ENCODE measurements around the gene ACTL7B. TPM values are rescaled to one million over a fixed set of nuclear protein-coding genes. Genes with fewer than 3 reads are reported as not detected.
"Not testable (repeated sequence)": the region's sequence is repeated elsewhere in the genome, so short reads cannot be mapped to it uniquely, and the experiment has no call there.

ACTL7B gene
- total and polyA plus RNA-seq, 2 experiments from 2014 or later, result not detected

GRCh38 chr9:108894225-108894997 is 38.6 kb upstream of the ACTL7B start:
- Histone ChIP-seq H3K4me3 (no peak overlapping the region), H3K36me3 (replicated peaks; ENCODE audit: insufficient read depth, low read depth) (no peaks in the 10 kb centered on the region), H3K79me2 (no peaks in the 10 kb centered on the region), H3K9me2 (replicated peaks; ENCODE audit: insufficient read depth) (no peaks in the 10 kb centered on the region), H4K20me1 (ENCODE audit: insufficient read depth, poor library complexity, severe bottlenecking) (no peaks in the 10 kb centered on the region), H3K9me3 (ENCODE audit: low read depth) (no peaks in the 10 kb centered on the region), H2AFZ (no peak overlapping the region), H3K4me1 (ENCODE audit: insufficient read depth) (peaks cover under 1% of the 10 kb centered on the region), H3K4me2 (peak overlapping the region; percentile 38), H3K27ac (no peak overlapping the region), H3K27me3 (no peaks in the 10 kb centered on the region)
- TF ChIP-seq EZH2phosphoT487 (IDR thresholded peaks at IDR 0.05; ENCODE audit: low read depth, severe bottlenecking, unreplicated experiment), result no peak
- TF ChIP-seq CTCF (IDR thresholded peaks at IDR 0.05; ENCODE audit: poor library complexity), result no peak
- no peak for TF ChIP-seq EZH2 (IDR thresholded peaks at IDR 0.05; ENCODE audit: borderline replicate concordance)
- WGBS (ENCODE audit: low lambda C conversion rate, missing lambda C conversion rate), result 63% methylated on average over 4 of the region's 4 CpGs
- DNase-seq (ENCODE audit: low spot score), result no peak

GRCh38 chr9:108889649-108890067 is 33.9 kb upstream of the ACTL7B start:
- 75% methylated on average over 4 of the region's 4 CpGs for WGBS (ENCODE audit: low lambda C conversion rate, missing lambda C conversion rate)
- Histone ChIP-seq H3K79me2 (no peaks in the 10 kb centered on the region), H3K9me2 (replicated peaks; ENCODE audit: insufficient read depth) (no peaks in the 10 kb centered on the region), H3K4me2 (no peak overlapping the region), H3K27me3 (no peaks in the 10 kb centered on the region), H3K36me3 (replicated peaks; ENCODE audit: insufficient read depth, low read depth) (no peaks in the 10 kb centered on the region), H2AFZ (no peak overlapping the region), H3K4me3 (no peak overlapping the region), H3K4me1 (ENCODE audit: insufficient read depth) (peaks cover 22% of the 10 kb centered on the region), H4K20me1 (ENCODE audit: insufficient read depth, poor library complexity, severe bottlenecking) (no peaks in the 10 kb centered on the region), H3K9me3 (ENCODE audit: low read depth) (no peaks in the 10 kb centered on the region), H3K27ac (peak overlapping the region; percentile 0)
- TF ChIP-seq CTCF (IDR thresholded peaks at IDR 0.05; ENCODE audit: poor library complexity), result peak; percentile 39
- TF ChIP-seq EZH2phosphoT487 (IDR thresholded peaks at IDR 0.05; ENCODE audit: low read depth, severe bottlenecking, unreplicated experiment), result no peak
- peak; percentile 31 for DNase-seq (ENCODE audit: low spot score)

GRCh38 chr9:108886594-108887271 is 30.9 kb upstream of the ACTL7B start:
- H3K4me3 ChIP-seq; H3K4me2 ChIP-seq; H3K27me3 ChIP-seq; H2AFZ ChIP-seq; H3K79me2 ChIP-seq; H4K20me1 ChIP-seq (ENCODE audit: insufficient read depth, poor library complexity, severe bottlenecking); H3K9me3 ChIP-seq (ENCODE audit: low read depth); H3K9me2 ChIP-seq (replicated peaks; ENCODE audit: insufficient read depth); H3K36me3 ChIP-seq (replicated peaks; ENCODE audit: insufficient read depth, low read depth); DNase-seq (ENCODE audit: low spot score): not testable (repeated sequence)
- peak overlapping the region; percentile 84 for H3K27ac ChIP-seq
- WGBS (ENCODE audit: low lambda C conversion rate, missing lambda C conversion rate), result 91% methylated on average over 3 of the region's 3 CpGs
- H3K4me1 ChIP-seq (ENCODE audit: insufficient read depth), result peaks cover 22% of the 10 kb centered on the region

GRCh38 chr9:108885643-108886348 is 30.0 kb upstream of the ACTL7B start:
- H3K9me2 ChIP-seq (replicated peaks; ENCODE audit: insufficient read depth), result no peaks in the 10 kb centered on the region
- H3K9me3 ChIP-seq (ENCODE audit: low read depth), result no peaks in the 10 kb centered on the region
- 76% methylated on average over 1 of the region's 1 CpG for WGBS (ENCODE audit: low lambda C conversion rate, missing lambda C conversion rate)

More at GRCh38 chr9:108885643-108886348, 30.0 kb upstream of the ACTL7B start:
- no peak for TF ChIP-seq EZH2phosphoT487 (IDR thresholded peaks at IDR 0.05; ENCODE audit: low read depth, severe bottlenecking, unreplicated experiment)
- no peak for TF ChIP-seq EZH2 (IDR thresholded peaks at IDR 0.05; ENCODE audit: borderline replicate concordance)
- TF ChIP-seq CTCF (IDR thresholded peaks at IDR 0.05; ENCODE audit: poor library complexity), result no peak
- peaks cover 22% of the 10 kb centered on the region for H3K4me1 ChIP-seq (ENCODE audit: insufficient read depth)
- no peak overlapping the region for H2AFZ ChIP-seq
- peaks cover 3% of the 10 kb centered on the region for H3K79me2 ChIP-seq
- H4K20me1 ChIP-seq (ENCODE audit: insufficient read depth, poor library complexity, severe bottlenecking), result no peaks in the 10 kb centered on the region
- H3K27ac ChIP-seq, result peak overlapping the region; percentile 84
- H3K27me3 ChIP-seq, result no peaks in the 10 kb centered on the region
- H3K36me3 ChIP-seq (replicated peaks; ENCODE audit: insufficient read depth, low read depth), result peaks cover 4% of the 10 kb centered on the region
- H3K4me2 ChIP-seq, result peak overlapping the region; percentile 19
- peak; percentile 92 for DNase-seq (ENCODE audit: low spot score)
- no peak overlapping the region for H3K4me3 ChIP-seq

Measured in hepatocyte (in vitro differentiated cells).